ENCODE results near the gene DCHS2. TPM values are rescaled to one million over a fixed set of nuclear protein-coding genes. Genes with fewer than 3 reads are reported as not detected.
"Not testable (repeated sequence)": the region's sequence is repeated elsewhere in the genome, so short reads cannot be mapped to it uniquely, and the experiment has no call there.

The DCHS2 gene
- total RNA-seq, 1 donor from 2014 or later = 5.3 TPM

DNA sequence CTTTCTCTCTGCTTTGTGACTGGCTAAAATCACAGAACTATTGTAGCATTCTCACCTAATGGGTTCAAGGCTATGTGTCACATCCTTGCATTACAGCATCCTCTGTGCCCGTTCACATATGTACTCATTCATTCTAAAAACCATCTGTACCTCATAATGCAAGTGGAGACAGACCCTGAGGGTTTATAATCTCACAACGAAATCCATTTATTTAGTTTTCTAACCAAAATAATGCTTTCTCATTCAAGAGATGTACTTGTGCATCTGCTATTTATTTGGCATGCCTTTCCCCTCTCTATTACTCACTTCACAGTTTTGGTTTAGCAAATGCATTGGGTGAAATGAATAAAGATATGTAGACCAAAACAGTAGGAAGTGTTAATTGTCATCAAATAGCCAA lies 261.5 kb downstream of the DCHS2 start:
- no peak for DNase-seq (ENCODE audit: low read depth in 2 of 2)

DNA sequence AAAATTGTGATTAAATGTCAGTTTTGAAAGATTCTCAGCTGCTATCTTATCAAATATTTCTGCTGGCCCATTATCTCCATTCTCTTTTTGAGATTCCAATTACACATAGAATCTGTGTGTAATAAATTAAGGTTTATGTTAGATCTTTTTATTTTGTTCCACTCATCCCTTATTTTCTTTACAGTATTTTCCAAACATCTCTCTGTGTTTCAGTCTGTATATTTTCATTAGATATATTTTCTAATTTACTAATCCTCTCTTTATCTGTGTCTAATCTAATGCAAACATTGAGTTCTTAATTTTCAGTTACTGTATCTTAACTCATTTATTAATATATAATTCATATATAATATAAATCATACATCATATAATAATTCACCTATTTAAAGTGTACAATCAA lies 268.7 kb downstream of the DCHS2 start:
- no peak for DNase-seq (ENCODE audit: low read depth in 2 of 2)

DNA sequence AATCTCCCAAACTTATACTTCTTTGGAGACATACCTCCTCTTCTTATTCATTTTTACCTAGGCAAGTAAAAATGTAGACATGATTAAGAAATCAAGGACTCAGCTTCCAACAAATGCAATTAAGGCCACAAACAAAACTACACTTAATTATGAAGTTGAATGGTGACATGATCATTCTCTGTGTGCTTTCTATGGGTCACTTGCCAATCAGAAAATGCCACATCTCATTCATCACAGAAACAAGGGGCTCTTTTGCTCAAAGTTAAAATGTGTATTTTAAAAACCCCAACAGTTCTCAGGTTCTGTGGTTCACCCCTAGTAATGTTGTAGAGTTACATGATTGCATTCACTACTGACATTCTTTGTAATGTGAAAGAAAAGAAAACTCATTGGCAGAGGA lies 273.5 kb downstream of the DCHS2 start:
- DNase-seq (ENCODE audit: low read depth in 2 of 2) = no peak

DNA sequence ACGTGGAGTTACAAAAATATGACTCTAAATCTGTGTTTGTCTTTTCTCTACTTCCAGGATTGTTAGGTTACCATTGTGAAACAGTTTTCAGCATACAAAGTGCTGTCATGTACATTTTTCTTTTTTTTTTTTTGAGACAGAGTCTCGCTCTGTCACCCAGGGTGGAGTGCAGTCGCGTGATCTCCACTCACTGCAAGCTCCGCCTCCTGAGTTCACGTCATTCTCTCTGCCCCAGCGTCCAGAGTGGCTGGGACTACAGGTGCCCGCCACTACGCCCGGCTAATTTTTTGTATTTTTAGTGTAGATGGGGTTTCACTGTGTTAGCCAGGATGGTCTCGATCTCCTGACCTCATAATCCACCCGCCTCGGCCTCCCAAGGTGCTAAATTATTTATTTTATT lies 274.2 kb downstream of the DCHS2 start:
- not testable (repeated sequence) for DNase-seq (ENCODE audit: low read depth in 2 of 2)

DNA sequence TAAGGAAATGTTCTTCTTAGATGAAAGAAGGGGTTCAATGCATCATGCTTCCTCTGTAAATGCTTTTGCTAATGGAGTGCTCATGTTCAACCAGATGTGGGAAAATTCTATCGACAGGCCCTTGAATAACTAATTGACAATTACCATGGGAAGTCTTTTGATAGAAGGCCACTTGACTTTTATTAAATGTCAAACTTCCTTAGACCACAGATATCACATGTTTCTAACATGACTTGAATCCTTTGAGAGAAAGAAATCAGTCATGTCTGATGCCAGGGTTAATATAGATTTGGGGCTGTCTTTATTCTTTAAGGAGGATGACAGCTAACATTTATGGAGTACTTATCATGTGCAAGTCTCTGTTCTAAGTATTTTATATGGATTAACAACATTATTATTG lies 280.1 kb downstream of the DCHS2 start:
- DNase-seq (ENCODE audit: low read depth in 2 of 2) = no peak

DNA sequence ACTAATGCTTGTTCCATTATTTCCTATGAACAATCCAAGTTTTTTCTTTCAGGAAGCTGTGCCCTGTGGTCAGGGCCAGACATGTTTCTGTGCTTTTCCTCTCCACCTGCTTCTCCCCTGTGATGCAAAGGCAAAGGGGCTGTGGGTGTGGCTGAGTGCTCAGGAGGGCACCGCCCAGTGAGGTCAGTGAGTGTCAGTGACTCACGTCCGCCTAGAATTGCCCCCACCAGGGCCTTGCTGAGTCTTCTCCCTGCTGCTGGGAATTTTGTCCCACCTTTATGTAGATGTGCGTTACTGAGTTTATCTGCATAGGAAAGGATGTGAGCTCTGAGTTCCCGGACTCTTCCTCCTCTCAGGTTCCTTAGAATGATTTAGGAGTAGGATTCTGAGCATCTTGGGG lies 283.2 kb downstream of the DCHS2 start:
- DNase-seq (ENCODE audit: low read depth in 2 of 2) = no peak

DNA sequence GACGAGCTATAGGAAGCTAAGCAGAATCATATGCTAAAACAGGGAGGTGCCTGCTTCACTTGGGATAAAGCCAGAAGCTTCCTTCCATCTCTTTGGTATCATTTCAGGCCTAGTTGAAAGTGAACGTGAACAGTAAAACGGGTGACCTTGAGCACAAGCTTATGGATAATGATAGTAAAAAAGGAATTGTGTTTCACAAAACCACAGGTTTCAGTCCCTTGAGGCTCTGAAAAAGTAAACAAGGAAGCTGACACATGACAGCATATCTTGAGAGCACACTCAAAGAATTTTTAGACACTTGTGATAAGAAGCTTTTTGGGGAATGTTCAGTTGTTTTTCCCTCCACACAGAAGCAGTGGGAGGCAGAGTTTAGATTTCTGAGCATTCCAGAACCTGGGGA lies 286.1 kb downstream of the DCHS2 start:
- no peak for DNase-seq (ENCODE audit: low read depth in 2 of 2)

DNA sequence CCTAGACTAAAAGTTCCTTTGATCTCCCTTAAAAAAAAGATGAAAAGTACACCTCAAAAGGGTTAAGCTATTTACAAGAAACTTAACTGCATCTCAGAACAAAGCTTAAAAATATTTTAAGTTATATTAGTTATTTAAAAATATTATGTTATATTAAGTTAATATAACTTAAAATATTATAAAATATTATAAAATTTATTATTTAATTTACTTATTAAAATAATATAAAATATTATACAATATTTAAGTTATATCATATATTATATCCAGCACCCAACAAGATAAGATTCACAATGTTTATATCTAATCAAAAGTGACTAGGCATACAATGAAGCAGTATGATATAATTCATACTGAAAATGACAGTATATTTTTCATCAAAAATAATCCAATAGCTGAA lies 296.9 kb downstream of the DCHS2 start:
- no peak for DNase-seq (ENCODE audit: low read depth in 2 of 2)

DNA sequence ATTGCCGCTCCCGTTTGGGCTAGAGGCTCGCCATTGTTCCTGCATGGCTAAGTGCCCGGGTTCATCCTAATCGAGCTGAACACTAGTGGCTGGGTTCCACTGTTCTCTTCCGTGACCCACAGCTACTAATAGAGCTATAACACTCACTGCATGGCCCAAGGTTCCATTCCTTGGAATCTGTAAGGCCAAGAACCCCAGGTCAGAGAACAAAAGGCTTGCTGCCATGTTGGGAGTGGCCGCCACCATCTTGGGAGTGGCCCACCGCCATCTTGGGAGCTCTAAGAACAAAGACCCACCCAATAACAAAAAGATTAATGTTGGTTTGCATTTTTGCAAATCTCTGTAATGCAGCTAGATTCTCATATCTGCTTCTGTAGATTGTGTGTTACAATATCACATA lies 299.0 kb downstream of the DCHS2 start:
- DNase-seq (ENCODE audit: low read depth in 2 of 2) = no peak

DNA sequence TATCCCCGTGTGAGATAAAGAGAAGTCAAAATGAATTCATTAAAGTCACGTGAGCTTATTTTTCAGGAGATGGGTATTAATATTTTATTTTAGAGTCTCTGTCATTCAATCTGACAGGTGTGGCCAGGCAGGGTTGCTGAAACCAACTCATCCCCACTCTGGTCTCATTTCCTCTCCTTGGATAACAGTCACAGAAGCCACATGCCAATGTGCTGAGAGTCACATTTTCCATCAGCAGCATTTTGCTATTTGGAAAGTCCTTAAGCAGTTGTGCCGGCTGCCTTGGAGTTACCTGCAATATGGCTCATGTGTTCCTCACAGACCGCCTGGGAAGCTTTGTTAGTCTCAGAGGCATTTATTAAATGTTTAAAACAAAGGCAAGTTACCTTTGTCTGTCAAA lies 302.3 kb downstream of the DCHS2 start:
- no peak for DNase-seq (ENCODE audit: low read depth in 2 of 2)

DNA sequence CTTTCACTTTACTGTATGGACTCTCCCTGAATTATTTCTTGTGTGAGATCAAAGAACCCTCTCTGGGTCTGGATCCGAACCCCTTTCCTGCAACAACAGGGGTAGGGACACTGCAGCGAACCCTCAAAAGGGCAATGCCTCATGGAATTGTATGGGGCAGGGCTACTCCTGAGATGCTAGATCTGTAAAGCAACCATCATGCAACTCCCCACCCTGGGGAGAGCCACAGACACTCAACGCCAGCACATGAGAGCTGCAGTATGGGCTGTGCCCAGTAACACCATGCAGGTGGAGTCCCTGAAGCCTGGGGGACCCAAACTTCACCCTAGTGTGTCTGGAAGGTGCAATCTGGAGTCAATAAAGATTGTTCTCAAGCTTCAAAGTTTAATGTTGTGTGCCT lies 304.7 kb downstream of the DCHS2 start:
- no peak for DNase-seq (ENCODE audit: low read depth in 2 of 2)

DNA sequence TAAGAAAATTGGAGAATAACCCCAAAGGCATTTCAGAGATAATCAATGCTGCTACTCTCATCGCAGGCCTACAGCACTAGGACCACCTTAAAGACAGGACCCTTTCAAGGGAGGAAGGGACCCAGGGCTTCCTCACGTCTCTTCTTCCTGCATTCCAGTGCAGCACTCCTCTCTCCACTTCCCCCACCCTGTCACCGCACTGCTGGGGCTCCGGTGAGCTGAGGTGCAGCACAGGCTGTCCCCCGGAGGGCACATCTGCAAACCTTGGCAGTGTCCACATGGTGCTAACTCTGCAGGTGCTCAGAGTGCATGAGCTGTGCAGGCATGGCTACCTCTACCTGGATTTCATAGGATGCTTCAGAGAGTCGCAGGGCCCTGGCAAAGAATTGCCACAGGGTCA lies 305.6 kb downstream of the DCHS2 start:
- DNase-seq (ENCODE audit: low read depth in 2 of 2) = no peak

DNA sequence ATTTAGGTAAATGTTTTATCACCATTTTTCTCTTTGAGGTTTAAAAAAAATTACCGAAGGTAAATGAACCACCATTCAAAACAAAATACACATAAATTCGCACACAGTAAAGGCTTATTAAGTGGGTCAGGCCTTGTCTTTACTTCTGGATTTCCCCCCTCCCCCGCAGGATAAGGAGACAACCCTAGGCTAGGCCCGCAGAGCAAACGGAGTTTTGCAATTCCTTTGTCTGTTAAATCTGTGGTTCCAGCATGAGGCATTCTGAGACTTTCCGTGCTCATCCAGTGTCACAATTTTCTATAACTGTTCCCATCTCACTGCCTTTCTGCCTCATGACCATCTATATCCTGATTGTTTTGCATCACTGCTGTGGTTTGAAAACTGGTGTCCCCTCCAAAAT lies 307.4 kb downstream of the DCHS2 start:
- no peak for DNase-seq (ENCODE audit: low read depth in 2 of 2)

DNA sequence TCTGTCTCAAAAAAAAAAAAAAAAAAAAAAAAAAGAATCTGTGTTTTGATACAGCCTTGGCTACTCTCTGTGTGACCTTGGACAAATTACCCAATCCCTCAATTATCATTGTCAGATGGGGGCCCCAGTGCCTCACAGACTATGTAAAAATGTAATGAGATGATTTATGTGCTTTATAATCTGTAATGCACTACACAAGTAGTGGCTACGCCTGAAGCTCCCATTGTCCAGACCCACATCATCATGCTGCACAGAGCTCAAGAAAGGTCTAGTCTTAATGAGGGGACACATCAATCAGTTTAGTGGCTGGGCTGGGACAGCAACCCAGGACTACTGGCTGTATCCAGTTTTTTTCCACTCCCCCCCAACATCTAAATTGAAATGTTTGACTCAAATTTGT lies 308.3 kb downstream of the DCHS2 start:
- DNase-seq (ENCODE audit: low read depth in 2 of 2) = no peak

Other genes starting within 250 kb of the DCHS2 start
- gene PLRG1, start 58.6 kb upstream of the DCHS2 start, total RNA-seq = 51.6 and 65.7 TPM in 2 replicates
- gene FGB, start 71.2 kb upstream of the DCHS2 start, total RNA-seq = not detected in 2 replicates
- gene FGA, start 98.9 kb upstream of the DCHS2 start, total RNA-seq = not detected in 2 replicates
- not detected in 2 replicates for gene FGG, start 120.9 kb upstream of the DCHS2 start, total RNA-seq

Data from dermis microvascular lymphatic vessel endothelial cell (primary cell).